Endometrial microvascular endothelial cells (primary cell): ENCODE results near the gene RAP1GDS1. TPM values are rescaled to one million over a fixed set of nuclear protein-coding genes. Genes with fewer than 3 reads are reported as not detected.
"Not testable (repeated sequence)": the region's sequence is repeated elsewhere in the genome, so short reads cannot be mapped to it uniquely, and the experiment has no call there.

Experiments used
- in situ Hi-C: cut with HindIII; loops from 2 replicates; pipeline ENCODE4 v1.10.0; 2017; ENCODE audit warnings: low sequenced_read_pairs, low pct_unique_long_range_greater_than_20kb; ENCODE audit errors: inconsistent ontology term
- total RNA-seq: library from RNA; depleted of rRNA; stranded (reverse); fragments of >200 nt; gene quantifications from one replicate; pipeline ENCODE4 v1.2.3, GENCODE V29; 2015; ENCODE audit errors: inconsistent ontology term

RAP1GDS1 gene
- total RNA-seq, 1 donor from 2014 or later = 60.5 TPM

DNA sequence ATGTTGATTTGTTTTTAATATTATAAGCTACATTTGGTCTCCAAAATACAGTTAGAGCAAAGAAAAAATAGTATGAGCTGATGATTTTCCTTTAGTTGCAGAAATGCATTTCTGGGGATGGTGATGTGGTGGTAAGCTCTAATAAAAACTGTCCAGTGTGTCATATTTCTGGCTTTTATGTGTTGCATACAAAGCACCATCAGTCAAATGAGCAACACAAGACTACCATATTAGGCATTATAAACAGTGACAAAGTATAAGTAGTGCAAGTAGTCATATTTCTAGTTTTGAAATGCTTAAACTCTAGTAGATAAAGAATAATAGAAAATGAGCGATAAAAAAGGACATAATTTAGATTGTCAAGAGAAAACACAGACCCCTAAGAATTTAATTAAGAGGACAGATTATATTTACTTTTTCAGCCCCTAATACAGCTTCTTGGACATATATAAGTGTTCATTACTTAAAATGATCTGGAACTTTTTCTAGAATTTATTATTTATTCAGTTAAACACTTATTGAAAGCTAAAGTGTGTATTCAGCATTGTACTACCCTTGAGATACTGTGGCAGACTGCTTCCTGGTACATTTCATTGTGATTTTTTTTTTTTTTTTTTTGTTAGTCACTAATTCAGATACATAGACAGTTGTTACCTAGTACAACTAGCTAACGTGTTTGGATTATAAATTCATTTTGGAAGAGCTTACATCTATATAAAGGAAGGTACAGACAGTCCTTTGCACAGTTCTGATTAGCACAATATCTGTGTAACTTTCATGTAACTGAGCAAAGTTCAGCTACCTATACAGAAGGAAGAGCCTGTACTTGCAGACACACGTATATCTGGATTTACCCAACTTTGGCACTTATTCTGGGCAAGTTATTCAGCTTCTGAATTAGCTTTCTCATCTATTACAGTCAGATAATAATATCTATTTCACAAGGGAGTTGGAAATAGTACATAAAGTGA, 22.3 kb downstream of the RAP1GDS1 start:
- in situ Hi-C loops = no loop called here

DNA sequence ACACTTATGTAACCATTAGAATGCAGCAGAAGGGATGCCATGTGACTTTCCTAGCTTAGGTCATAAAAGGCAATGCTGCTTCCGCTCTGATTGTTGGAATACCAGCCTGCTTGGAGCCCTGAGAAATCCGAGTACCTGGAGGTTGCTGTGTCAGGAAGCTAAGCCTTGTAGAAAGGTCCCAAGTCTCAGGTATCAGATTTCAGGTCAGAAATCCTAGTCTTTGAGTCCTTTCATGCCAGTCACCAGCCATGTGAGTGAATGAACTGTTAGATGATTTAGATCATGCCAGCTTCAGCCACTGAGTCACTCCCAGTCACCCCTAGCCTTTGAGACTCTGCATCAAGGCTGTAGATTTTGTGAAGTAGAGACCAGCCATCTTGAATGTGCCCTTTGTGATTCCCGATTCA, 23.5 kb downstream of the RAP1GDS1 start:
- in situ Hi-C loops = no loop called here

DNA sequence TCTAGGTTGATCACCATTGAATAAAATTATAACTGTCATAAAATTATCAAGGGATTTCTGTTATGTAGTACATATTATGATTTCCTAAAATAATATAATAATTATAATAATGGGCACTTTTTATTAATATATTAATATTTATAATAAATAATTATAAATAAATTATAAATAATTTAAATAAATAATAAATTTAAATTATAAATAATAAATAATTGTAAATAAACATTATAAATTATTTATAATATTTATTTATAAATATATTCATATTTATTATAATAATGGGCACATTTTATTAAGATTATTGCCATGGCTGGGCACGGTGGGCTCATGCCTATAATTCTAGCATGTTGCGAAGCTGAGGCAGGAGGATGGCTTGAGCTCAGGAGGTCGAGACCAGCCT, 24.5 kb downstream of the RAP1GDS1 start:
- in situ Hi-C loops = no loop called here

DNA sequence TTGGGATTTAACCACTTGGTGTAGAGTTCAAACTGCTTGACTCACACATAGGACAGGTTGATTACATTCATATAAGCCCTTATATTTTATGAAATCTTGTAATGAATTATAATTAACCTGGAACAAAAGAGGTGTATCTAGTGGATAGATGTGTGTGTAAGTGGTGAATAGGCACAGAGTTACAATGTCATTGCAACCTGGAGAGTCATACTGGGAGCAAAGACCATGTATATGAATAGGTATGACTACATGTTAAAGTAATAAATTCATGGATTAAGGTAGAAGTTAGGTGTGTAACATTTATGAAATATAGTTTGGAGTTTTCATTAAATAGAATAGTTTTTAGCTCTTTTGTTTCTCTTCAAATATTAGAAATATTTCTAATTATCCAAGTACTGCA, 26.1 kb downstream of the RAP1GDS1 start:
- in situ Hi-C loops = no loop called here

DNA sequence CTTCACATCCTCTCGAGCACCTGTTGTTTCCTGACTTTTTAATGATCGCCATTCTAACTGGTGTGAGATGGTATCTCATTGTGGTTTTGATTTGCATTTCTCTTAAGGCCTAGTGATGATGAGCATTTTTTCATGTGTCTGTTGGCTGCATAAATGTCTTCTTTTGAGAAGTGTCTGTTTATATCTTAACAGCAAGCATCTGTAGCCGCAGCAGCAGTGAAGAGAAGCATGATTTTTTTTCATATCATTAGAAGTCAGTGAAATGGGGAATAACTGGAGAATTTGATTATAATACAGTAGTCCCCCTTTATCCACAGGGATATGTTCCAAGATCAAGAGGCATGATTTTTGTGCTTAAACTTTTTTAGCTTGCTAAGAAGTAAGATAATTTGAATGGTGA, 27.5 kb downstream of the RAP1GDS1 start:
- in situ Hi-C loops = not testable (repeated sequence)

DNA sequence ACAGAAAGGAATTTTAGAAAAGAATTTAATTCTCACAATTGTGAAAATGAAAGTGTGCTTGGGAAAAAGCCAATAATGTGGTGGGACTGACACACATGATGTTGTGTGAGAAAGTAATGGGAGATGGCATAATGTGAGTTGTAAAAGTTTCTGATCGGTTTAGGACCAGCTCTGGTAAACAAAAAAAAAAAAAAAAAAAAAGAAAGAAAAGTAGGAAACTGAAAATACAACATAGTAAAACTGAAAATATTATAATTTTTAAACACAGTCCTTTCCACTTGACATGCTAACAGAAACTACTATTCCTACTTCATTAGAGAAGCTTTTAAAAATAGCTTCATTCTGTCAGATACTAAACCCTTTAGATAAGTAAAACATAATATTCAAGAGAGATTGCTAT, 28.2 kb downstream of the RAP1GDS1 start:
- in situ Hi-C loops = no loop called here

DNA sequence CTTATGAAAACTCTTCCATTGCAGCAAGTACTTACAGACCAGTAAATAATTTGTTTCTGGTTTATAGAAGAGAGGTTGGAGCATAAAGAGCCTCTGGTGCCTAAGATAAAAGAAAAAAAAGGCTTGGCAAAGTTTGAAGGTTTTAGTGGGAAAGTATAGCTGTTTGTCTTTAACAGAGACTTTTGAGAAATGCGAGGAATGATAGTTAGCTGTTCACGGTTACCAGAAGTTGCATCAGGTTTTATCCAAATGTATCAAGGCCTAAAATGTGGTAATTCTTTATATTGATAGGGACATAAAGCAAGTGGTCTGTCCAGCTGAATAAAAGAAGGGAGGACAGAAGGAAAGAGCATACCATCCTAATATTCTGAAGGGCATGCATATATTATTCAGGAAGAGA, 29.3 kb downstream of the RAP1GDS1 start:
- in situ Hi-C loops = no loop called here

DNA sequence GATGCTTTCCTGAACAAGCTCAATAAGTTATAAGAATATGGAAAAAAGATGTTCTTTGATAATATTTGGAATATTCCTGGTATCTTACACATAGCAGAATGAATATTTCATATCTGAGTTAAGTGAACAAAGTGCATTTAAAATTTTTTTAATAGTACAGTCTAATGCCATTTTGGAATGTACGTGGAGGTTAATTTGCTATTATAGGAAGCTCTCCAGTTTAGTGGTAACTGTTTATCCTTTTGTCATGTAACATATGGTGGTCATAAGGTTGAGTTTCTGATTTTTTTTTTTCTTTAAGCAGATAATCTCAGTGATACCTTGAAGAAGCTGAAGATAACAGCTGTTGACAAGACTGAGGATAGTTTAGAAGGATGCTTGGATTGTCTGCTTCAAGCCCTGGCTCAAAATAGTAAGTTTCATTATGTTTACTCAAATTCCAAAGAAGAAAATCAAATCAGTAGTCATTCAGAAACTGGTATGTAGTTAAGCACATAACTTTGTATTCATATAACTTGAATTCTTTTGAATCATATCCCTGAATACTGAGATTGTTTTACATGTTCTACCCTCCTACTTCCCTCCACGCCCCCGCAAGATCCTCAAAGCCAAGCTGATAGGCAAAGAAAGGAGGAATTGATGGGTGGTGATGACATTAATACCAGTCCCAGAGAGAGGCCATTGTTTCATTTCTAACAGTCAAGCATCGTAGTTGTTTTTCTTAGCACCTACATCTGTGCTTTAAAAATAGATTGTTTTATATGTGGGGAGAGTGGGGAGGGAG, 32.1 kb downstream of the RAP1GDS1 start:
- in situ Hi-C loops = no loop called here

DNA sequence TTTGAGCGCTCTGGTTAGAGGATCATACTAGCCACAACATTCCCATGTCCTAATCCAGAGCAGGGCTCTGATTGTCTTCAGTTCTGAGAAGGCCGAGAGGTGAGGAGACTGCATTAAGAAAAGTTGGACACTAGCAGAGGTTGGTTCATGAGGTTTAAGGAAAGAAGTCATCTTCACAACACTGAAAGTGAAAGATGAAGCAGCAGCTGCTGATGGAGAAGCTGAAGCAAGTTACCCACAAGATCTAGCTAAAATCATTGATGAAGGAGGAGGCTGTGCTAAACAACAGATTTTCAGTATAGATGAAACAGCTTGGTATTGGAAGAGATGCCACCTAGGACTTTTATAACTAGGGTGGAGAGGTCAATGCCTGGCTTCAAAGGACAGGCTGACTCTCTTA, 36.8 kb downstream of the RAP1GDS1 start:
- in situ Hi-C loops = no loop called here

DNA sequence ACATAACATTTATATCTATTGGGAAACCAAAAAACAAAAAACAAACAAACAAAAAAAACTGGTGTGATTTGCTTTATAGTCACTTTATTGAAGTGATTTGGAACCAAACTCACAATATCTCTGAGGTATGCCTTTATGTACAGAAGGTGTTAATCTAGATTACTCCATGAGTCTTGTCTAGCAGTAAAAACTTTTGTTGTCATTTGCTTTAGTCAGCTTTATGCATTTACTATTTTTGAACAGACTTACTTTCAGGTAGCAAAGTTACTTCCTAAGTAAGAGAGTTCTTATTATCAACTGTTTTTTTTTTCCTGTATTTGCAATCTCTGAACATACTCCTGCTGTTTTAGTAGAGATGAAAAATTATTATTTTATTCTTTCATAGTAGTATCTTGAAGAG, 39.5 kb downstream of the RAP1GDS1 start:
- in situ Hi-C loops = no loop called here

DNA sequence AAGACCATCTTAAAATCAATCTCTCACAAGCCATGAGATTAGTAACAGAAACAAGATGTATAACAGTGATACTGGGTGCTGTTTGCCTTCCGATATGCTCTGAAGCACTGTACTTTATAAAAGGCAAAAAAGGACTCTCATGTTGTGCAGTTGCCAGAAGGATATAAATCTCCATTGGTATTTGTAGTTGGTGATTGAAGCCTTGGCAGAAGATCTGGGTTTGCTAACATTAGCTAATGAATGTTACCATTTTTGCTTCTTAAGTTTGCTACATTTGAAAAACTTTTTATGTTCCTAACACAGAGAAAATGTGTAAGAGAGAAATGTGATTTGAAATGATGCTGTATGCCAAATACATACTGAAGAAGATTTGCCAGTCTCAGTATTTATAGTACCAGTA, 44.4 kb downstream of the RAP1GDS1 start:
- in situ Hi-C loops = no loop called here

DNA sequence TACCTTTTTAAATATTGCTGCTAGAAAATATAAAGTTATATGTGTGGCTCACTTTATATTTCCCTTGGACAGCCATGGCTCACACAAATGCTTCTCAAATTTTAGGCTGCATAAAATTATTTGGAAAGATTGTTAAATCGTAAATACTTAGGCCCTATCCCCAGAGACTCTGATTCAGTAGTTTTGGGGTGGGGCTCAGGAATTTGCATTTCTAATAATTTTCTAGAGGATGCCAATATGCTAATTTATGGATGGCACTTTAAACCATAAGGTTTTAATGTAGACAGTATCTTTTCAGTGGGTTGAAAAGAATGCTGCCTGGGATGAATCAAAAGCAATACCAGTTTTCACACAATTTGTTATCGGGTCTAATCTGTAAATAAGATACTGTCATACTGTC, 49.7 kb downstream of the RAP1GDS1 start:
- in situ Hi-C loops = no loop called here

DNA sequence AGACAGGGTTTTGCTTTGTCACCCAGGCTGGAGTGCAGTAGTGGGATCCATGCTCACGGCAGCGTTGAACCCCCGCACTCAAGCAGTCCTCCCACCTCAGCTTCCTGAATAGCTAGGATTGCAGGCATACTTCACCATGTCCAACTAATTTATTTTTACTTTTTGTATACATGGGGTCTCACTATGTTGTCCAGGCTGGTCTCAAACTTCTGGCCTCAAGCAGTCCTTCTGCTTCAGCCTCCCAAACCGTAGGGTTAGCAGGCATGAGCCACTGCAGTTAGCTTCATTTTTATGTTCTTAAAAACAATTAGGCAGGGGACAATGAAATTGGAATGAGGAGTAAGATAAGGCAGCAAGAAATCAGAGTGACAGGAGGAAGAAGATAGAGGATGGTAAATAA, 50.5 kb downstream of the RAP1GDS1 start:
- in situ Hi-C loops = no loop called here

DNA sequence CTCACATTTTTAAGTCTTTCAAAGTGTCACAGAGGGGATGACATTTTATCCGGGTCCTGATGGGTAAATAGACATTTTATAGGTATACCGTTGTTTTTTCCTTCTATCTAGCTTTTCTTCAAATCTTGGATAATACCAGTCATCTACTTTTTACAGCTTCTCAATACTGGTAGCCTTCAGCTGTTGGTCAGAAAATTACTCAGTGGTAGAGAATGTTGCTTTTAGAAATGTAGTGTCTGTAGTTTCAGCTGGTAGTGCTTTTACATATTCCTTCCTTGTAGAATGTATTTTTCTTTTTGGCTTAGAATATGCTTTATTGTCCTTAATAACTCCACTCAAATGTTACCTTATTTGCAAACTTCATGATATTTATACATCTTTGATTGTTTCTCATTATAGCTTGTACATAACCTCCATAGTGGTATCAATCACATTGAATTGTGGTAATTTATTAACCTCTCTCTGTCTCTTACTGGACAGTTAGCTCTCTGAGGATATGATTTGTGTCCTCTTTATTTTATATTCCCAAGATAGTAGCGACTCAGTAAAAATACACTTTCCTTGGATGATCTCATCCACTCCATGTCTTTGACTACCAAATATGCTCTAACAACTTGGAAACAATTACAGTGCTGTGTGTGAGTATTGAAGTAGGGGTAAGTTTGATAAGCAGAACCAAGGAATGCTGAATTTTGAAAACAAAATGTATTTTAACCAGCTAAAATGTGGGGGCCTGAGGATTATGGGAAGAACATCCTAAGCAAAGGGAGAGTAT, 53.8 kb downstream of the RAP1GDS1 start:
- in situ Hi-C loops = no loop called here

DNA sequence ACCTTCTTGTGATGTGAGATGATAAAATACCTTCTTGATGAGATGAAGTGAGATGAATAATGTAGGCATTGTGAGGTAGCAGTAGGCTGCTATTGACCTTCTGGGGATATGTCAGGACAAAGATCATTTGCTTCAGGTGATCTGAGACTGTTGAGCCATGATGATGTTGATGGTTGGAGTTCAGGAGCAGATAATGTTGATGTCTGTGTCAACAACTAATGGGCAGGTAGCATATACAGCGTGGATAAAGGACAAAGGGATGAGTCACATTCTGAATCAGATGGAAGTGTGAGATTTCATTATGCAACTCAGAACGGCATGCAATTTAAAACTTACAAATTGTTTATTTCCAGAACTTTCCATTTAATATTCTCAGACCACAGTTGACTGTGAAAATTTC, 57.3 kb downstream of the RAP1GDS1 start:
- in situ Hi-C loops = no loop called here

DNA sequence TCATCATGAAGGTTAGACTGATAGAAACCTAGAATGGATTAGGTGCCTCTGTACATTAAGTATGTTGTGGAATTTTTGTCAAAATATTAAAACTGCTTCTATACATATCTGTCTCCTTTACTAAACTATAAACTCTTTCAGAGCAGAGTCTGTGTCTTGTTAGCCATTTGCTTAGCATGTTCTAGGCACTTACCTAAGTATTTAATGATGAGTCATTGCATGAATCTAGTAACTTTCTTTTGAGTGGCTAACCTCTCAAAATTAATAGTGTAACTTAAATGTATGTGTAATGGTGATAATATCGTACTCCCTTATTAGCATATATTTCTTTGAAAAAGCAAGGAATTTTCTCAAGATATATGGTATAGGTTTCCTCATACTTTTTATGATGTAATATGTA, 57.8 kb downstream of the RAP1GDS1 start:
- in situ Hi-C loops = no loop called here

DNA sequence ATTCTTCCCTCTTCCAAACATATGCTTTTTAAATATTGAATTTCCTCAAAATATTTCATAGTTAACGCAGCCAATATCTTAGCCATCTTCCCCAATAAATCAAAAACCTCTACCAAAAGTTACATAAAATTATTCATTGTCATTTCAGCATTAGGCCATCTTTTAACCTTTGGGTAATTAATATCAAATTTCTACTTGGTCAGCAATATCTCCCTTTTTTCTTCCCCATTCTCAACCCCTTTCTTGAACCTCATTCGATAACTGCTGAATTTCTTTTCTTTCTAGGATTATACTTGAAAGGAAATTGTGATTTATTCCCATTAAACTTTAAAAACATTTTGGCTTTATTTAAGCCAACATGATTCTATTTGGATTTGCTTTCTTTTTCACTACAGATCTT, 65.0 kb downstream of the RAP1GDS1 start:
- in situ Hi-C loops = no loop called here

DNA sequence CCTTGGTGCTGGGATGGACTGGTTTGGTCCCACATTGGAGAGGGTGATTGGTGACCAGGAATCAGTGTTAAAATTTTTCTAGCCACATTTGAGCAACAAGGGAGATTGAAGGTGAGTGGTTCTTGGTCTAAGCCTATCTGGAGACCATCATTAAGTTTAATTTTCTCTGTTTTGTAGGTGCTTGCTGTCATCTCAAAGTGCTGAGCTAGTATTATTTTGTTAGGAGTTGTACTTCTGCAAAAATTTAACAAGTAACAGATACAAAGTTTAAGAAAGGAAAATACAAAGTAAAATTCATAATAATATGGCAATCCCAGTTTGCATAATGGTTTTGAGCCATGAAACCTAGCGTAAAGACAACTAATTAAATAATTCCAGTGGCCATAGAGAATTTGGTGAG, 66.5 kb downstream of the RAP1GDS1 start:
- in situ Hi-C loops = no loop called here

DNA sequence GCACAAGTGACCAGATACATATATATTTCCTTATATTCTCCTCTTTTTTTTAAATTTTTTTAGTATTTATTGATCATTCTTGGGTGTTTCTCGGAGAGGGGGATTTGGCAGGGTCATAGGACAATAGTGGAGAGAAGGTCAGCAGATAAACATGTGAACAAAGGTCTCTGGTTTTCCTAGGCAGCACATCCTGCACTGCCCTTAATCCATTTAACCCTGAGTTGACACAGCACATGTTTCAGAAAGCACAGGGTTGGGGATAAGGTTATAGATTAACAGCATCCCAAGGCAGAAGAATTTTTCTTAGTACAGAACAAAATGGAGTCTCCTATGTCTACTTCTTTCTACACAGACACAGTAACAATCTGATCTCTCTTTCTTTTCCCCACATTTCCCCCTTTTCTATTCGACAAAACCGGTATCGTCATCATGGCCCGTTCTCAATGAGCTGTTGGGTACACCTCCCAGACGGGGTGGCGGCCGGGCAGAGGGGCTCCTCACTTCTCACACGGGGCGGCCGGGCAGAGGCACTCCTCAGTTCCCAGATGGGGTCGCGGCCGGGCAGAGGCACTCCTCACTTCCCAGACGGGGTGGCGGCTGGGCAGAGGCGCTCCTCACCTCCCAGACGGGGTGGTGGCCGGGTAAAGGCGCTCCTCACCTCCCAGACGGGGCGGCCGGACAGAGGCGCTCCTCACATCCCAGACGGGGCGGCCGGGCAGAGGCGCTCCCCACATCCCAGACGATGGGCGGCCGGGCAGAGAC, 68.9 kb downstream of the RAP1GDS1 start:
- in situ Hi-C loops = not testable (repeated sequence)
